ENCODE results near the gene EPB42.
"Not testable (repeated sequence)": the region's sequence is repeated elsewhere in the genome, so short reads cannot be mapped to it uniquely, and the experiment has no call there.

EPB42 gene

DNA sequence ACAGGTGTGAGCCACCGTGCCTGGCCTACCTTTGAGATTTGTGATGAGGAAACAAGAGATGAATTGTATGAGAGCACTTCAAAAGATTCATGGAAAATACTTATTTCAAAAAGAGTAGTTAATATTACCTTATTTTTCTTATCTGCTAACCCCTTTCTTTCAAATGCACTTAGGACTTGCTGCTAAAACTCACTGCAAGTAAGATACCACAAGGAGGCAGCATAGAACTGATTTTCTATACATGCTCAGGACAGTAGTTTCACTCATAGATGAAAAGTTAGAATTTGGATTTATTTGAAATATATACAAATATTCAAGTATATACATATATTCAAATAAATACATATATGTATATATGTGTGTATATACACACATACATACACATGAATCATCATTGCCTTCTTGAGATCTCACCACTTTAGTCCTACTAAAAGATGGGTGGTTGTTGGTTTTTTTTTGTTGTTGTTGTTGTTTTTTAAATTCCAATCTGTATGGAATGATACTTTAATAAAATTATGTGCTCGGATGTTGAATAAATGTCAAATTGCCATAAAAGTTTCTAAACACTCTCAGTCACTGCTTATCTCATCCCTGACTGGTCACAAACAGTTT is 33.2 kb downstream of the EPB42 start:
- no peak for FAIRE-seq
- peak; percentile 36 for DNase-seq (ENCODE audit: low spot score)

DNA sequence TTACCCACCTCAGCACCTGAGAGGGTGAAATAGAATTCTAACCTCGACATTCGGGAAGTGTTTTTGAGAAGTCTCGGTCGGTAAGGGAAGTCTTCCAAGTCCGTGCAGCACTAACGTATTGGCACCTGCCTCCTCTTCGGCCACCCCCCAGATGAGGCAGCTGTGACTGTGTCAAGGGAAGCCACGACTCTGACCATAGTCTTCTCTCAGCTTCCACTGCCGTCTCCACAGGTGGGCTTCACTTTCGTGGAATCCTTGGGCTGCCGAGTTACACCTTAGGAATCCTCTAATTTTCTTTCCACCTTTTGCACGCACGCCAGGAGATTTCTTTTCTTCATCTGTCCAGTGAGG is 34.8 kb downstream of the EPB42 start:
- FAIRE-seq (no peak), DNase-seq (ENCODE audit: low spot score) (peak; percentile 30)

- DNase-seq (ENCODE audit: low spot score) (peak; percentile 96), FAIRE-seq (peak; percentile 92)
These were observed 35.4 kb downstream of the EPB42 start, which contains the start of gene CCNDBP1 for GRCh38 chr15:43185157-43186002. CCNDBP1 (plus strand) TSS chr15:43185403; CDS start chr15:43185499, 96 bp downstream.

- no peak for FAIRE-seq
- DNase-seq (ENCODE audit: low spot score): no peak
These were observed 36.3 kb downstream of the EPB42 start for GRCh38 chr15:43184407-43185124.

GRCh38 chr15:43183270-43183669 is 37.5 kb downstream of the EPB42 start:
- no peak for FAIRE-seq
- no peak for DNase-seq (ENCODE audit: low spot score)

DNA sequence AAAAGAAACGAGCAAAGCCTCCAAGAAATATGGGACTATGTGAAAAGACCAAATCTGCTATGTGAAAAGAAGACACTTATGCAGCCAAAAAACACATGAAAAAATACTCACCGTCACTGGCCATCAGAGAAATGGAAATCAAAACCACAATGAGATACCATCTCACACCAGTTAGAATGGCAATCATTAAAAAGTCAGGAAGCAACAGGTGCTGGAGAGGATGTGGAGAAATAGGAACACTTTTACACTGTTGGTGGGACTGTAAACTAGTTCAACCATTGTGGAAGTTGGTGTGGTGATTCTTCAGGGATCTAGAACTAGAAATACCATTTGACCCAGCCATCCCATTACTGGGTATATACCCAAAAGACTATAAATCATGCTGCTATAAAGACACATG is 43.7 kb downstream of the EPB42 start:
- not testable (repeated sequence) for FAIRE-seq; DNase-seq (ENCODE audit: low spot score)

- FAIRE-seq; DNase-seq (ENCODE audit: low spot score): not testable (repeated sequence)
These were observed 45.0 kb downstream of the EPB42 start for GRCh38 chr15:43175656-43176309.

DNA sequence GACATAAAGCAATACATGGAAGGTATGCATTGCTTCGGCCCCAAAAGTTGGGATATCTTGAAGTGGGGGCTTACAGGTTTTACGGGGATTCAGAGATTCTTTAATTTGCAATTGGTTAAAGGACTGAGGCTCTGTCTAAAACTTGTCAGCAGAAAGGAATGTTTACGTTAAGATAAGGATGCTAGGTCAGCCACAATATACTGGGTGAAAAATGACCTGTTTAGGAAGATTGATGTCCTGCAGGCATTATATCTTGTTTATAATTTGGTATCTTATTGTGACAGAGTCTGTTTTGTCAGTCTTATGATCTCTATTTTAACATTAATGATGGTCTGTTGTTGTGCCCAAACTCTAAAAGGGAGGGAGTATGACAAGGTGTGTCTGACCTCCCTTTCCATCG is 50.9 kb downstream of the EPB42 start:
- FAIRE-seq (no peak), DNase-seq (ENCODE audit: low spot score) (no peak)

DNA sequence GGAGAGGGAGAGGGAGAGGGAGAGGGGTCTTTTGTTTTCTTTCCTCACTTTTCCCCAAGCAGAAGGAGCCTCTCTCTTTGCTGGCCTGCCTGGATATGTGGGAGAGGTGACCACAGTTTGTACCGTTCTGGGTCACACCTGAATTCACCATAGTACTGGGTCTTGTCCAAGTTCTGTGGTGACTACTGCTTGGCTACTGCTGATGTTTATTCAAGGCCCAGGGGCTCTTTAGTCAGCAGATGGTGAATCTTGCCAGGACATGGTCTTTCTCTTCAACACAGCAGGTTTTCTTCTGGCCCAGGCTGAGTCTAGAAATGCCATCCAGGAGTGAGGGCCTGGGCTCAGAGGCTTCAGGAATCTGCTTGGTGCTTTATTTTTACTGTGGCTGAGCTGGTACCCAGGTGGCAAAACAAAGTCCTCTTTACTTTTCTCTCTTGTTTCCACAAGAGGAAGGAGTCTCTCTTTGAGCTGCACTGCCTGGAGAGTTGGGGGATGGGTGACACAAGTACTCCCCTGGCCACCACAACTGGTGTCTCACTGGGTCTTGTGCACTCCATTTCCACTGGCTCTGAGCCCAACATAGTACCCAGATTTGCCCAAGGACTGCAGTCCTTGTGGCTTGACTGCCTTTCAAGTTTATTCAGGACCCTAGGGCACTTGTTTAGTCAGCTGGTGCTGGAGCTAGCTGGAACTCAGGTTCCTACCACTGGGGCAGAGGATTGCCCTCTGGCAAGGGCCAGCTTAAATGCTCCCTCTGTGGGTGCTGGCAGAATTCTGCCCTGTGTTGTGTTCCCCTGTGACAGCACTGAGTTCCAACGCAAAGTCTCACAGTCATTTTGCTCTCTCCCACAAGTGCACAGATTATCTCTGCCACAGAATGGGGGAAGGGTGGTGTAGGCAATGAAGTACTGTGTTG is 52.4 kb downstream of the EPB42 start:
- FAIRE-seq (peak; percentile 13), DNase-seq (ENCODE audit: low spot score) (no peak)

GRCh38 chr15:43167261-43167660 is 53.6 kb downstream of the EPB42 start:
- DNase-seq (ENCODE audit: low spot score); FAIRE-seq: not testable (repeated sequence)

GRCh38 chr15:43165801-43166325 is 55.0 kb downstream of the EPB42 start:
- DNase-seq (ENCODE audit: low spot score) (no peak), FAIRE-seq (no peak)

GRCh38 chr15:43153269-43153668 is 67.5 kb downstream of the EPB42 start:
- FAIRE-seq: no peak
- no peak for DNase-seq (ENCODE audit: low spot score)

DNA sequence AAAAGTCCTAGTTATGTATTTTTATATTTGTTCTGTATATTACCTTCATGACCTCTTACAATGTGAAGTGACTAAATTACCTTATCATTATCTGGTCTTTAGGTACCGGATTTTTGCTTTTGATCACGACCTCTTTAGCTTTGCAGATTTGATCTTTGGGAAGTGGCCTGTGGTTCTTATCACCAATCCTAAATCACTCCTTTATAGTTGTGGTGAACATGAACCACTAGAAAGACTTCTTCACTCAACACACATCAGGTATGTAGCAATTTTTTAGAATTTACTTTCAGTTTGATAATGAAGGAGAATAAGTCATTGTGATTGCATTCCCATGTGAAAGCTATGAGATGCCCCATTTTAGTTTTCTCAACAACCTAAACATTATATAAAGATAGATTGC is 69.1 kb downstream of the EPB42 start:
- FAIRE-seq (no peak), DNase-seq (ENCODE audit: low spot score) (no peak)

DNA sequence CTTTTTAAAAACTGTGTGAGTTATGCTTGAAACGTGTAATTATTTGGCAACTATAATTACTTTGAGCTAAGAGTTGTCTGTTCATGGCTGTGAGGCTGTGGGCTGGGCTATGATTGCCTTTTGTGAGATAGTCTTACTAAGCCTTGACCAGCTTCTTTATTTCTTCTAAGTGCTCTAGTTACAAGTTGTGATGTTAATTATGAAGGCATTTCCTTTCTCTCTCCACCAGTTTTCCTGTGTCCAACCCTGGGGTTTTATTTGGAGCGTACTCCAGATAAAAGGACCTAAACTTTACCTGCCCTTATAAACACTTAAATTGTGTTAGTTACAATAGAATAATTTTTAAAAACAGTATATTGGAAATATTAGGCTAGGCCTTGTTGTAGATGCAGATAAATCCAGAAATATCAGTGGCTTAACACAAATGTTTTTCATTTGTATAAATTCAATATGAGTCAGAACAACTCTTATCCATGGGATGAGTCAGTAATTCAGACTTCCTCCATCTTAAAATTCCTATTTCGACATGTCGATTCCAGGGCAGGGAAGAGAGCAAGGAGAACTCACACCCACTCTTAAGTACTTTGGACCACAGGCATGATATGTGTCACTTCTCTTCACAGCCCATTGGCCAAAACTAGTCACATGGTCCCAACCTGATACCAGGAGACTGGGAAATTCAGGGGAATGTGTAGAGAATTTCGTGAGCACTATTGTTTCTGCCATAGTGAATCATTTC is 70.5 kb downstream of the EPB42 start:
- FAIRE-seq: no peak
- peak; percentile 56 for DNase-seq (ENCODE audit: low spot score)
